ENCODE results near the gene PAM16. TPM values are rescaled to one million over a fixed set of nuclear protein-coding genes. Genes with fewer than 3 reads are reported as not detected.
"Not testable (repeated sequence)": the region's sequence is repeated elsewhere in the genome, so short reads cannot be mapped to it uniquely, and the experiment has no call there.

The PAM16 gene
- total RNA-seq, 2 donors from 2014 or later = 46.6 to 48.2 TPM

GRCh38 chr16:4347765-4348509, 3.2 kb downstream of the PAM16 start:
- Mint-ChIP-seq H3K27ac (peak overlapping the region; percentile 31), H3K9me3 (no peaks in the 10 kb centered on the region), H3K36me3 (ENCODE audit: insufficient read depth in 2 of 2) (peaks cover 0 to 2% of the 10 kb centered on the region in 2 donors), H3K4me1 (ENCODE audit: low read depth) (peaks cover 17% of the 10 kb centered on the region), H3K27me3 (ENCODE audit: low read depth) (no peaks in the 10 kb centered on the region), H3K4me3 (peak overlapping the region in 1 of 2 donors; percentile 10)
- DNase-seq (no peak), ATAC-seq (replicated peaks in 1 of 2) (no peak)

GRCh38 chr16:4347010-4347409, 4.1 kb downstream of the PAM16 start:
- ATAC-seq (replicated peaks in 1 of 2) (no peak), DNase-seq (no peak)
- Mint-ChIP-seq H3K36me3 (ENCODE audit: insufficient read depth in 2 of 2) (peaks cover 0 to 2% of the 10 kb centered on the region in 2 donors), H3K4me1 (ENCODE audit: low read depth) (peaks cover 16% of the 10 kb centered on the region), H3K27me3 (ENCODE audit: low read depth) (no peaks in the 10 kb centered on the region), H3K9me3 (no peaks in the 10 kb centered on the region), H3K27ac (peak overlapping the region; percentile 19), H3K4me3 (no peak overlapping the region)

GRCh38 chr16:4345836-4346781, 5.0 kb downstream of the PAM16 start:
- ATAC-seq (replicated peaks in 1 of 2) = no peak
- no peaks in the 10 kb centered on the region for H3K9me3 Mint-ChIP-seq
- peaks cover 0 to 1% of the 10 kb centered on the region in 2 donors for H3K36me3 Mint-ChIP-seq (ENCODE audit: insufficient read depth in 2 of 2)
- no peak for DNase-seq
- H3K27ac Mint-ChIP-seq = peak overlapping the region; percentile 19
- no peak overlapping the region for H3K4me3 Mint-ChIP-seq
- peaks cover 9% of the 10 kb centered on the region for H3K4me1 Mint-ChIP-seq (ENCODE audit: low read depth)
- no peaks in the 10 kb centered on the region for H3K27me3 Mint-ChIP-seq (ENCODE audit: low read depth)

- H3K27me3 Mint-ChIP-seq (ENCODE audit: low read depth) = no peaks in the 10 kb centered on the region
- H3K4me1 Mint-ChIP-seq (ENCODE audit: low read depth) = peaks cover 9% of the 10 kb centered on the region
- DNase-seq = no peak
- peak overlapping the region; percentile 34 for H3K27ac Mint-ChIP-seq
- H3K4me3 Mint-ChIP-seq = no peak overlapping the region
- ATAC-seq (replicated peaks in 1 of 2) = no peak
- no peaks in the 10 kb centered on the region for H3K9me3 Mint-ChIP-seq
- H3K36me3 Mint-ChIP-seq (ENCODE audit: insufficient read depth in 2 of 2) = no peaks in the 10 kb centered on the region
Observed at GRCh38 chr16:4344983-4345835, 5.9 kb downstream of the PAM16 start.

DNA sequence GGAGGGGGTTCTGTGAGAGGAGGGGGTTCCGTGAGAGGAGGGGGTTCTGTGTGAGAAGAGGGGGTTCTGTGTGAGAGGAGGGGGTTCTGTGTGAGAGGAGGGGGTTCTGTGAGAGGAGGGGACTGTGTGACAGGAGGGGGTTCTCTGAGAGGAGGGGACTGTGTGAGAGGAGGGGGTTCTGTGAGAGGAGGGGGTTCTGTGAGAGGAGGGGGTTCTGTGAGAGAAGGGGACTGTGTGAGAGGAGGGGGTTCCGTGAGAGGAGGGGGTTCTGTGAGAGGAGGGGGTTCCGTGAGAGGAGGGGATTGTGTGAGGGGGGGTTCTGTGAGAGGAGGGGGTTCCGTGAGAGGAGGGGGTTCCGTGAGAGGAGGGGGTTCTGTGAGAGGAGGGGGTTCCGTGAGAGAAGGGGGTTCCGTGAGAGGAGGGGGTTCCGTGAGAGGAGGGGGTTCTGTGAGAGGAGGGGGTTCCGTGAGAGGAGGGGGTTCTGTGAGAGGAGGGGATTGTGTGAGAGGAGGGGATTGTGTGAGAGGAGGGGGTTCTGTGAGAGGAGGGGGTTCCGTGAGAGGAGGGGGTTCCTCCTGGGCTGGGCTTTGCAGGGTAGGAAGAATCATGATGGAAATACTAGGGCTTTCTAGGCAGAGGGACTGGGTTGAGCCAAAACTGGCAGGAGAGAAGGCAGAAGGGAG, 6.7 kb downstream of the PAM16 start:
- not testable (repeated sequence) for ATAC-seq (replicated peaks in 1 of 2); H3K9me3 Mint-ChIP-seq; H3K27ac Mint-ChIP-seq; H3K27me3 Mint-ChIP-seq (ENCODE audit: low read depth); DNase-seq; H3K4me3 Mint-ChIP-seq; H3K4me1 Mint-ChIP-seq (ENCODE audit: low read depth); H3K36me3 Mint-ChIP-seq (ENCODE audit: insufficient read depth in 2 of 2)

GRCh38 chr16:4342866-4343744, 8.0 kb downstream of the PAM16 start:
- Mint-ChIP-seq H3K36me3 (ENCODE audit: insufficient read depth in 2 of 2) (peaks cover 0 to 3% of the 10 kb centered on the region in 2 donors), H3K27ac (no peak overlapping the region), H3K9me3 (no peaks in the 10 kb centered on the region), H3K27me3 (ENCODE audit: low read depth) (no peaks in the 10 kb centered on the region), H3K4me3 (no peak overlapping the region), H3K4me1 (ENCODE audit: low read depth) (peaks cover under 1% of the 10 kb centered on the region)
- no peak for DNase-seq
- no peak for ATAC-seq (replicated peaks in 1 of 2)

- H3K9me3 Mint-ChIP-seq = no peaks in the 10 kb centered on the region
- no peak for DNase-seq
- H3K4me3 Mint-ChIP-seq = no peak overlapping the region
- H3K36me3 Mint-ChIP-seq (ENCODE audit: insufficient read depth in 2 of 2) = peaks cover 0 to 3% of the 10 kb centered on the region in 2 donors
- no peak for ATAC-seq (replicated peaks in 1 of 2)
- H3K27ac Mint-ChIP-seq = no peak overlapping the region
- H3K4me1 Mint-ChIP-seq (ENCODE audit: low read depth) = no peaks in the 10 kb centered on the region
- no peaks in the 10 kb centered on the region for H3K27me3 Mint-ChIP-seq (ENCODE audit: low read depth)
Observed at GRCh38 chr16:4341250-4341649, 9.9 kb downstream of the PAM16 start.

- Mint-ChIP-seq H3K4me1 (ENCODE audit: low read depth) (no peaks in the 10 kb centered on the region), H3K36me3 (ENCODE audit: insufficient read depth in 2 of 2) (peaks cover 0 to 3% of the 10 kb centered on the region in 2 donors), H3K27ac (no peak overlapping the region), H3K4me3 (no peak overlapping the region), H3K9me3 (no peaks in the 10 kb centered on the region), H3K27me3 (ENCODE audit: low read depth) (no peaks in the 10 kb centered on the region)
- DNase-seq (no peak), ATAC-seq (replicated peaks in 1 of 2) (no peak)
Observed at GRCh38 chr16:4340443-4340842, 10.7 kb downstream of the PAM16 start.

- ATAC-seq (replicated peaks in 1 of 2) (no peak), DNase-seq (no peak)
- Mint-ChIP-seq H3K4me1 (ENCODE audit: low read depth) (no peaks in the 10 kb centered on the region), H3K9me3 (no peaks in the 10 kb centered on the region), H3K36me3 (ENCODE audit: insufficient read depth in 2 of 2) (peaks cover 0 to 3% of the 10 kb centered on the region in 2 donors), H3K27me3 (ENCODE audit: low read depth) (no peaks in the 10 kb centered on the region), H3K4me3 (no peak overlapping the region), H3K27ac (no peak overlapping the region)
Observed at GRCh38 chr16:4339909-4340308, 11.2 kb downstream of the PAM16 start.

DNA sequence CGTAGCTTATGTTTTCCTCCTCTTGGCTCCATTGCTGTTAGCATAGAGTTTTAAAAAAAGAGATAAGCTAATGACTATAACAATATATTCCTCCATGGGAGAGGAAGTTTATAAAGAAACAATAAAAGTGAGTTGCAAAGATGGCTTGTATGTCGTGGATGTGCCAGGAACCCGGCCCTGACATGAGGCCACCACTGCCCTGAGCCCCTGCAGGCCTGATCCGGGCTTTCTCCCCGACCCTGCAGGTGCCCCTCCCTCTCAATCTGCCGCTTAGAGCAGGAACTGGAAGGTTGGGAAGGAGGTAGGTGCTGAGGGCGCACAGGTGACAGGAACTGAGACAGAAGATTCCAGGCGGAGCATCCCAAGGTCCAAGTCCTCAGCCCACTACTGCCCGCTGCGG, 11.7 kb downstream of the PAM16 start:
- H3K4me3 Mint-ChIP-seq = no peak overlapping the region
- ATAC-seq (replicated peaks in 1 of 2) = no peak
- H3K36me3 Mint-ChIP-seq (ENCODE audit: insufficient read depth in 2 of 2) = peaks cover 0 to 3% of the 10 kb centered on the region in 2 donors
- H3K27me3 Mint-ChIP-seq (ENCODE audit: low read depth) = no peaks in the 10 kb centered on the region
- DNase-seq = no peak
- no peaks in the 10 kb centered on the region for H3K9me3 Mint-ChIP-seq
- H3K4me1 Mint-ChIP-seq (ENCODE audit: low read depth) = no peaks in the 10 kb centered on the region
- H3K27ac Mint-ChIP-seq = no peak overlapping the region

DNA sequence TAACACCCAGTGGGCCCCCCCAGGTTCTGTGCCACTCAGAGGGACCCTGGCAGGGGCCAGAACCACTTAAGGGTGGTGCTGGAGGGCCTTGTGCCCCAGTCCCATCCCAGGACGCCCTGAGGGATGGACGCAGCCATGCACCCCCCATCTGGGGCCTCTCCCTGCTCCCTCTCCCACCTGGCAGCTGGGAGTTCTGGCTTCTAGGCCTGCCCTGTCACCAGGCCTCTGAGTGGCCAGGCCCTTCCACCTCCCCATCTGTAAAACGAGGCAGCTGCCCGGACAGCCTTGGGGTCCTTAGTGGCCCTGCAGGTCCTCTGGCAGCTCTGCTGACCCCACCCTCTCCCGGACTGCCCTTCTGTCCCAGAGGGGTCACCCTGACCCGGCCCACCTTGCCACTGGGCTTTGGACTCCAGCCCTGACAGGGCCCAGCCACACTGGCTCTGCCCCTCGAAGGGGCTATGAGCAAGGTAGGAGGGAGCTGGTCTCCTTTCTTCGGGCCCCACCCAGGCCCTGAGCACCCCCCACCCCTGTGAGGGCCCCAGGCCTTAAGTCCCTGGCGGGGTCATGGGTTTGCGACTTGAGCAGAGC, 12.3 kb downstream of the PAM16 start:
- Mint-ChIP-seq H3K27me3 (ENCODE audit: low read depth) (no peaks in the 10 kb centered on the region), H3K36me3 (ENCODE audit: insufficient read depth in 2 of 2) (peaks cover 0 to 3% of the 10 kb centered on the region in 2 donors), H3K27ac (no peak overlapping the region), H3K9me3 (no peaks in the 10 kb centered on the region), H3K4me1 (ENCODE audit: low read depth) (no peaks in the 10 kb centered on the region), H3K4me3 (no peak overlapping the region)
- ATAC-seq (replicated peaks in 1 of 2) (no peak), DNase-seq (no peak)

Data from activated T-cell treated with anti-CD3 and anti-CD28 coated beads, Interleukin-2, amount 50 U/mL, for 72 hours (primary cell).